Tibial nerve (tissue), 3 donors: ENCODE results near the gene RASL10A.

ENCODE experiments used
- POLR2A ChIP-seq, 2 donors: fragments of 450-650 bp; IDR thresholded peaks; one replicate each; pipeline ENCODE4 v1.6.1; 2017; ENCODE audit warnings: antibody characterized with exemption in 2 of 2, mild to moderate bottlenecking in 2 of 2, moderate library complexity in 2 of 2
- TF ChIP-seq, protein P1 (sequence below), 5 experiments: fragments of 200-600 bp in 3 of 5; fragments of 450-650 bp in 2 of 5; sonication (generic) in 3 of 5; IDR thresholded peaks; one replicate each; pipeline ENCODE4 v1.5.1; 2016 to 2019; ENCODE audit warnings: antibody characterized with exemption in 5 of 5, mild to moderate bottlenecking in 3 of 5, moderate library complexity in 2 of 5

DNA sequence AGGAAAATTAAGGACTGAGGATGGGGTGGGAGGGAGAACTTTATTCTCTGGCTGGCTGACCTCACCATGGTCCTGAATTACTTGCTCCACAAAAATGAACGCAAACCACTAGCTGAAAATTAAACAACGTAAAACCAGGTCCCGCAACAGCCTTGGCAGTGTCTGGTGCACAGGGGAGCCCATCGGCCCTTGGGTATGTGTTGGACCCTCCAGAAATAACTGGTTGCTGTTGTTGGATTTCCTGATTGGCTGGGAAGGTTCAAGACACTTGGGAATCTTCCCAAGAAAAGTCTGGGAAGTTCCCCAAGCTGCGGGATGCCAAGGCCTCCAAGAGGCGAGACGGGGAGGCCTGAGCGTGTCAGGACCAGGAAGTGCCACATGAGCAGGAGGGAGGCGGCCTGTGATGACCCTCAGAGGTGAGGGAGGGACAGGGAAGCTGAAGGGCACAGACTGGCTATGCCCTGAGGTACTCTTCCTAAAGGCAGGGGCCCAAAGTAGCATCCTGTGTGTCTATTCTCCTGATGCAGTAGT, 10.4 kb upstream of the RASL10A start:
- TF ChIP-seq POLR2A (IDR thresholded peaks at IDR 0.05) = no peak
- TF ChIP-seq, protein P1, sequence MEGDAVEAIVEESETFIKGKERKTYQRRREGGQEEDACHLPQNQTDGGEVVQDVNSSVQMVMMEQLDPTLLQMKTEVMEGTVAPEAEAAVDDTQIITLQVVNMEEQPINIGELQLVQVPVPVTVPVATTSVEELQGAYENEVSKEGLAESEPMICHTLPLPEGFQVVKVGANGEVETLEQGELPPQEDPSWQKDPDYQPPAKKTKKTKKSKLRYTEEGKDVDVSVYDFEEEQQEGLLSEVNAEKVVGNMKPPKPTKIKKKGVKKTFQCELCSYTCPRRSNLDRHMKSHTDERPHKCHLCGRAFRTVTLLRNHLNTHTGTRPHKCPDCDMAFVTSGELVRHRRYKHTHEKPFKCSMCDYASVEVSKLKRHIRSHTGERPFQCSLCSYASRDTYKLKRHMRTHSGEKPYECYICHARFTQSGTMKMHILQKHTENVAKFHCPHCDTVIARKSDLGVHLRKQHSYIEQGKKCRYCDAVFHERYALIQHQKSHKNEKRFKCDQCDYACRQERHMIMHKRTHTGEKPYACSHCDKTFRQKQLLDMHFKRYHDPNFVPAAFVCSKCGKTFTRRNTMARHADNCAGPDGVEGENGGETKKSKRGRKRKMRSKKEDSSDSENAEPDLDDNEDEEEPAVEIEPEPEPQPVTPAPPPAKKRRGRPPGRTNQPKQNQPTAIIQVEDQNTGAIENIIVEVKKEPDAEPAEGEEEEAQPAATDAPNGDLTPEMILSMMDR (IDR thresholded peaks at IDR 0.05) = no peak
